ENCODE measurements around the gene FRMD4A. TPM values are rescaled to one million over a fixed set of nuclear protein-coding genes. Genes with fewer than 3 reads are reported as not detected.

The FRMD4A gene
- total RNA-seq, 2 donors from 2014 or later, result 8.6 to 10.2 TPM

- TF ChIP-seq CTCF (IDR thresholded peaks at IDR 0.05), result no peak
- Histone ChIP-seq H3K9ac (ENCODE audit: low read depth in 2 of 2, low read length in 2 of 2) (no peak overlapping the region), H3K4me3 (no peak overlapping the region), H3K27me3 (no peaks in the 10 kb centered on the region), H3K4me1 (no peaks in the 10 kb centered on the region), H3K36me3 (no peaks in the 10 kb centered on the region), H3K27ac (no peak overlapping the region), H3K9me3 (no peaks in the 10 kb centered on the region)
- DNase-seq, result no peak
- intact Hi-C loops (cut with DNase I), result no loop called here
These were observed 391.8 kb downstream of the FRMD4A start for GRCh38 chr10:13938950-13939349.

DNA sequence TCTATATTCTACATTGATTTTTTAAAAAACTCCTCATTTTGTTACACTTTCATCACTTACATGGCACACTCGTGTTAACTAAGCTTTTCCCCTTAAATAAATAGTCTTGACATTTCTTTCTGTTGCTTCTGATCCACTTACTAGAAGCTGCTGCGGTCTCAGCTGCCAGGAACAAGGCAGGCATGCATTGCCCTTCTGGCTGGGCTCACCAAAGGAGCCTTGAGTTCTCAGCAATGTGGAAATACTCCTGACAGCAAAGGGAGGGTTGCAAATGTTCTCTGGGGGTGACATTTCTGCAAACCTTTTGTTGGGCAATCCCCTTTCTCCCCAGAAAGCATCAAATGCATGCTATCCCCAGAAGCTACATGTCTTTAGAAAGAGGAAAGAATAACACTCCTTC lies 393.9 kb downstream of the FRMD4A start:
- intact Hi-C loops (cut with DNase I), result no loop called here
- Histone ChIP-seq H3K27me3 (no peaks in the 10 kb centered on the region), H3K4me3 (no peak overlapping the region), H3K9ac (ENCODE audit: low read depth in 2 of 2, low read length in 2 of 2) (no peak overlapping the region), H3K36me3 (no peaks in the 10 kb centered on the region), H3K9me3 (no peaks in the 10 kb centered on the region), H3K27ac (no peak overlapping the region), H3K4me1 (no peaks in the 10 kb centered on the region)
- DNase-seq, result no peak
- no peak for TF ChIP-seq CTCF (IDR thresholded peaks at IDR 0.05)

GRCh38 chr10:13930120-13930519 lies 400.6 kb downstream of the FRMD4A start:
- Histone ChIP-seq H3K27me3 (no peaks in the 10 kb centered on the region), H3K4me1 (no peaks in the 10 kb centered on the region), H3K36me3 (no peaks in the 10 kb centered on the region), H3K9me3 (no peaks in the 10 kb centered on the region), H3K27ac (no peak overlapping the region), H3K4me3 (no peak overlapping the region), H3K9ac (ENCODE audit: low read depth in 2 of 2, low read length in 2 of 2) (no peak overlapping the region)
- intact Hi-C loops (cut with DNase I), result no loop called here
- no peak for DNase-seq
- TF ChIP-seq CTCF (IDR thresholded peaks at IDR 0.05), result no peak

GRCh38 chr10:13928451-13928850 lies 402.3 kb downstream of the FRMD4A start:
- Histone ChIP-seq H3K4me3 (no peak overlapping the region), H3K9ac (ENCODE audit: low read depth in 2 of 2, low read length in 2 of 2) (no peak overlapping the region), H3K36me3 (no peaks in the 10 kb centered on the region), H3K4me1 (no peaks in the 10 kb centered on the region), H3K27ac (no peak overlapping the region), H3K27me3 (no peaks in the 10 kb centered on the region), H3K9me3 (no peaks in the 10 kb centered on the region)
- TF ChIP-seq CTCF (IDR thresholded peaks at IDR 0.05), result no peak
- DNase-seq, result no peak
- intact Hi-C loops (cut with DNase I), result no loop called here

- no peak for TF ChIP-seq CTCF (IDR thresholded peaks at IDR 0.05)
- H3K4me3 ChIP-seq, result no peak overlapping the region
- H3K36me3 ChIP-seq, result no peaks in the 10 kb centered on the region
- no peak overlapping the region for H3K9ac ChIP-seq (ENCODE audit: low read depth in 2 of 2, low read length in 2 of 2)
- DNase-seq, result no peak
- H3K9me3 ChIP-seq, result no peaks in the 10 kb centered on the region
- no peaks in the 10 kb centered on the region for H3K27me3 ChIP-seq
- no peaks in the 10 kb centered on the region for H3K4me1 ChIP-seq
- no peak overlapping the region for H3K27ac ChIP-seq
- intact Hi-C loops (cut with DNase I), result no loop called here
These were observed 404.5 kb downstream of the FRMD4A start for GRCh38 chr10:13925971-13926780.
